GM23338 (cell line): Measurements from ENCODE around the gene REG3A.

Experiments used
- EZH2 ChIP-seq: fragments of 200-600 bp; sonication (generic); IDR thresholded peaks from one replicate; pipeline ENCODE4 v1.8.0; 2017; ENCODE audit warnings: antibody characterized with exemption, mild to moderate bottlenecking, low read depth; ENCODE audit not compliant: unreplicated experiment
- EZH2phosphoT487 ChIP-seq: fragments of 200-600 bp; sonication (generic); IDR thresholded peaks from one replicate; pipeline ENCODE4 v1.8.1; 2018; ENCODE audit warnings: antibody characterized with exemption; ENCODE audit not compliant: unreplicated experiment
- JUNB ChIP-seq: IDR thresholded peaks from one replicate; pipeline ENCODE4 v1.6.1; 2016; ENCODE audit warnings: antibody characterized with exemption; ENCODE audit not compliant: unreplicated experiment
- STAT1 ChIP-seq: IDR thresholded peaks from one replicate; pipeline ENCODE4 v1.6.1; 2016; ENCODE audit warnings: antibody characterized with exemption; ENCODE audit not compliant: unreplicated experiment
- ZNF114 ChIP-seq: fragments of 250-450 bp; sonication (Bioruptor Pico); IDR thresholded peaks from 2 replicates; pipeline ENCODE4 v1.5.0; 2020; ENCODE audit warnings: mild to moderate bottlenecking, moderate library complexity
- TF ChIP-seq, protein P1 (sequence below), 2 experiments: fragments of 200-600 bp in 1 of 2; sonication (generic) in 1 of 2; conservative IDR thresholded peaks; 2 replicates each; pipeline versions ENCODE4 v1.5.1 to v1.6.1; 2016 to 2017; ENCODE audit warnings: antibody characterized with exemption in 2 of 2, low read depth in 2 of 2, mild to moderate bottlenecking in 2 of 2, moderate library complexity in 1 of 2
- TF ChIP-seq, protein P2 (sequence below): IDR thresholded peaks from one replicate; pipeline ENCODE4 v1.6.1; 2018; ENCODE audit warnings: antibody characterized with exemption; ENCODE audit not compliant: unreplicated experiment

DNA sequence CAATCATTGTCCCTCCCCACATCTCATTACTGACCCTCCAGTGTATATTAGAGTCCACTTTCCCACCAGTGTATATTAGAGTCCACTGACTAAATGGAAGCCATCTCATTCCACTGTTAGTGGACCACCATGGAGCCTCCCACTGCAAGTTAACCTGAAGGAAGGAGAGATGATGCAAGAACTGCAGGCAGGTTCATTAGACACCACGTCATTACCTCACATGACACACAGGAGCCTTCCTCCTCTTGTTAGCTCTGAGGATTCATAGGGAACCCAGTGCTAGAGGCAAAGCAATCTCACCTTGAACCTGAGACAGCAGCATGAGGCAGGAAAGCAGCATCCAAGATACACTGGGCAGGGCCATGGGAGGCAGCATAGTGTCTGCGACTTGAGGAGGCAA lies 523 bp downstream of the REG3A start:
- no peak for TF ChIP-seq EZH2phosphoT487
- TF ChIP-seq, protein P1, sequence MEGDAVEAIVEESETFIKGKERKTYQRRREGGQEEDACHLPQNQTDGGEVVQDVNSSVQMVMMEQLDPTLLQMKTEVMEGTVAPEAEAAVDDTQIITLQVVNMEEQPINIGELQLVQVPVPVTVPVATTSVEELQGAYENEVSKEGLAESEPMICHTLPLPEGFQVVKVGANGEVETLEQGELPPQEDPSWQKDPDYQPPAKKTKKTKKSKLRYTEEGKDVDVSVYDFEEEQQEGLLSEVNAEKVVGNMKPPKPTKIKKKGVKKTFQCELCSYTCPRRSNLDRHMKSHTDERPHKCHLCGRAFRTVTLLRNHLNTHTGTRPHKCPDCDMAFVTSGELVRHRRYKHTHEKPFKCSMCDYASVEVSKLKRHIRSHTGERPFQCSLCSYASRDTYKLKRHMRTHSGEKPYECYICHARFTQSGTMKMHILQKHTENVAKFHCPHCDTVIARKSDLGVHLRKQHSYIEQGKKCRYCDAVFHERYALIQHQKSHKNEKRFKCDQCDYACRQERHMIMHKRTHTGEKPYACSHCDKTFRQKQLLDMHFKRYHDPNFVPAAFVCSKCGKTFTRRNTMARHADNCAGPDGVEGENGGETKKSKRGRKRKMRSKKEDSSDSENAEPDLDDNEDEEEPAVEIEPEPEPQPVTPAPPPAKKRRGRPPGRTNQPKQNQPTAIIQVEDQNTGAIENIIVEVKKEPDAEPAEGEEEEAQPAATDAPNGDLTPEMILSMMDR (conservative IDR thresholded peaks at IDR 0.05; ENCODE audit: low read depth in 2 of 2): no peak
- no peak for TF ChIP-seq EZH2
- TF ChIP-seq STAT1: no peak
- TF ChIP-seq, protein P2, sequence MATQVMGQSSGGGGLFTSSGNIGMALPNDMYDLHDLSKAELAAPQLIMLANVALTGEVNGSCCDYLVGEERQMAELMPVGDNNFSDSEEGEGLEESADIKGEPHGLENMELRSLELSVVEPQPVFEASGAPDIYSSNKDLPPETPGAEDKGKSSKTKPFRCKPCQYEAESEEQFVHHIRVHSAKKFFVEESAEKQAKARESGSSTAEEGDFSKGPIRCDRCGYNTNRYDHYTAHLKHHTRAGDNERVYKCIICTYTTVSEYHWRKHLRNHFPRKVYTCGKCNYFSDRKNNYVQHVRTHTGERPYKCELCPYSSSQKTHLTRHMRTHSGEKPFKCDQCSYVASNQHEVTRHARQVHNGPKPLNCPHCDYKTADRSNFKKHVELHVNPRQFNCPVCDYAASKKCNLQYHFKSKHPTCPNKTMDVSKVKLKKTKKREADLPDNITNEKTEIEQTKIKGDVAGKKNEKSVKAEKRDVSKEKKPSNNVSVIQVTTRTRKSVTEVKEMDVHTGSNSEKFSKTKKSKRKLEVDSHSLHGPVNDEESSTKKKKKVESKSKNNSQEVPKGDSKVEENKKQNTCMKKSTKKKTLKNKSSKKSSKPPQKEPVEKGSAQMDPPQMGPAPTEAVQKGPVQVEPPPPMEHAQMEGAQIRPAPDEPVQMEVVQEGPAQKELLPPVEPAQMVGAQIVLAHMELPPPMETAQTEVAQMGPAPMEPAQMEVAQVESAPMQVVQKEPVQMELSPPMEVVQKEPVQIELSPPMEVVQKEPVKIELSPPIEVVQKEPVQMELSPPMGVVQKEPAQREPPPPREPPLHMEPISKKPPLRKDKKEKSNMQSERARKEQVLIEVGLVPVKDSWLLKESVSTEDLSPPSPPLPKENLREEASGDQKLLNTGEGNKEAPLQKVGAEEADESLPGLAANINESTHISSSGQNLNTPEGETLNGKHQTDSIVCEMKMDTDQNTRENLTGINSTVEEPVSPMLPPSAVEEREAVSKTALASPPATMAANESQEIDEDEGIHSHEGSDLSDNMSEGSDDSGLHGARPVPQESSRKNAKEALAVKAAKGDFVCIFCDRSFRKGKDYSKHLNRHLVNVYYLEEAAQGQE: no peak
- TF ChIP-seq JUNB: no peak
- TF ChIP-seq ZNF114 (CRISPR knock-in tag): no peak
